ENCODE measurements around the gene TRAF3IP3. TPM values are rescaled to one million over a fixed set of nuclear protein-coding genes. Genes with fewer than 3 reads are reported as not detected.

The TRAF3IP3 gene
- total RNA-seq, 1 experiment from 2014 or later = 0.34 TPM

- peaks cover 18% of the 10 kb centered on the region for H3K79me2 ChIP-seq (ENCODE audit: insufficient read depth, low read length)
- DNase-seq (ENCODE audit: low read depth, low spot score) (no peak), ATAC-seq (no peak)
- no peaks in the 10 kb centered on the region for H4K20me1 ChIP-seq (ENCODE audit: insufficient read depth)
- no peak overlapping the region for H3K27ac ChIP-seq (ENCODE audit: low read depth, low read length)
- H3K4me1 ChIP-seq (ENCODE audit: control insufficient read depth in 1 of 2, insufficient read depth in 2 of 2, low read length in 2 of 2) = peaks cover 5 to 14% of the 10 kb centered on the region in 2 experiments
- ChIA-PET POLR2A (no interaction called here), RAD21 (ENCODE audit: low non-redundant PET in 1 of 2, low total read pairs in 2 of 2, uncharacterized antibody in 2 of 2, unreplicated experiment in 2 of 2) (no interaction called here), CTCF (no interaction called here)
- intact Hi-C loops (cut with micrococcal nuclease) = no loop called here
- no peak overlapping the region for H3K4me3 ChIP-seq (replicated peaks in 1 of 2; ENCODE audit: low read depth in 1 of 2, low read length in 2 of 2)
- no peak overlapping the region for H2AFZ ChIP-seq (ENCODE audit: low read depth, low read length, poor library complexity, severe bottlenecking)
- TF ChIP-seq SP1 (IDR thresholded peaks at IDR 0.05; ENCODE audit: low read depth) = no peak
- TF ChIP-seq ATF3 (IDR thresholded peaks at IDR 0.05) = no peak
- TF ChIP-seq SRF (IDR thresholded peaks at IDR 0.05; ENCODE audit: low read depth) = no peak
- no peak for TF ChIP-seq RAD21 (IDR thresholded peaks at IDR 0.05; ENCODE audit: low read depth)
- TF ChIP-seq CEBPB (IDR thresholded peaks at IDR 0.05; ENCODE audit: low read depth) = no peak
- no peak for TF ChIP-seq ZBTB33 (IDR thresholded peaks at IDR 0.05; ENCODE audit: extremely low read depth, insufficient replicate concordance, low read length)
- TF ChIP-seq ELF1 (IDR thresholded peaks at IDR 0.05; ENCODE audit: borderline replicate concordance, low read depth) = no peak
- TF ChIP-seq SIN3A (IDR thresholded peaks at IDR 0.05; ENCODE audit: low read depth) = no peak
- no peak for TF ChIP-seq CBX3 (IDR thresholded peaks at IDR 0.05; ENCODE audit: low read depth)
- no peak for TF ChIP-seq ZNF274 (IDR thresholded peaks at IDR 0.05; ENCODE audit: low read depth, low read length)
- TF ChIP-seq, protein P1, sequence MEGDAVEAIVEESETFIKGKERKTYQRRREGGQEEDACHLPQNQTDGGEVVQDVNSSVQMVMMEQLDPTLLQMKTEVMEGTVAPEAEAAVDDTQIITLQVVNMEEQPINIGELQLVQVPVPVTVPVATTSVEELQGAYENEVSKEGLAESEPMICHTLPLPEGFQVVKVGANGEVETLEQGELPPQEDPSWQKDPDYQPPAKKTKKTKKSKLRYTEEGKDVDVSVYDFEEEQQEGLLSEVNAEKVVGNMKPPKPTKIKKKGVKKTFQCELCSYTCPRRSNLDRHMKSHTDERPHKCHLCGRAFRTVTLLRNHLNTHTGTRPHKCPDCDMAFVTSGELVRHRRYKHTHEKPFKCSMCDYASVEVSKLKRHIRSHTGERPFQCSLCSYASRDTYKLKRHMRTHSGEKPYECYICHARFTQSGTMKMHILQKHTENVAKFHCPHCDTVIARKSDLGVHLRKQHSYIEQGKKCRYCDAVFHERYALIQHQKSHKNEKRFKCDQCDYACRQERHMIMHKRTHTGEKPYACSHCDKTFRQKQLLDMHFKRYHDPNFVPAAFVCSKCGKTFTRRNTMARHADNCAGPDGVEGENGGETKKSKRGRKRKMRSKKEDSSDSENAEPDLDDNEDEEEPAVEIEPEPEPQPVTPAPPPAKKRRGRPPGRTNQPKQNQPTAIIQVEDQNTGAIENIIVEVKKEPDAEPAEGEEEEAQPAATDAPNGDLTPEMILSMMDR (IDR thresholded peaks at IDR 0.05 in 2 of 3, conservative IDR thresholded peaks at IDR 0.05 in 1 of 3; ENCODE audit: borderline replicate concordance in 1 of 3, insufficient read depth in 1 of 3, low read depth in 2 of 3, low read length in 2 of 3) = no peak
- TF ChIP-seq FOSL1 (IDR thresholded peaks at IDR 0.05; ENCODE audit: low read depth) = no peak
- no peak for TF ChIP-seq POLR2A (IDR thresholded peaks at IDR 0.05; ENCODE audit: borderline replicate concordance, extremely low read depth, insufficient read depth, insufficient read length)
- TF ChIP-seq REST (IDR thresholded peaks at IDR 0.05; ENCODE audit: low read depth) = no peak
- H3K27me3 ChIP-seq (ENCODE audit: insufficient read depth, low read length) = no peaks in the 10 kb centered on the region
- BruUV-seq (replicated peaks) = no TSS peak
- no peak overlapping the region for H3K4me2 ChIP-seq (ENCODE audit: low read length)
- H3K9me3 ChIP-seq (ENCODE audit: control insufficient read depth in 1 of 2, insufficient read depth in 1 of 2, low read depth in 1 of 2, low read length in 2 of 2) = no peaks in the 10 kb centered on the region
- H3K9ac ChIP-seq (ENCODE audit: low read length) = no peak overlapping the region
- H3K9me2 ChIP-seq (ENCODE audit: insufficient read depth) = no peaks in the 10 kb centered on the region
- no peaks in the 10 kb centered on the region for H3K36me3 ChIP-seq (ENCODE audit: control insufficient read depth in 1 of 2, insufficient read depth in 2 of 2, low read length in 2 of 2)
Measured at GRCh38 chr1:209780268-209780667, 24.4 kb downstream of the TRAF3IP3 start.
